Adrenal gland (tissue), 12 donors: Measurements from ENCODE around the gene NUP42. TPM values are rescaled to one million over a fixed set of nuclear protein-coding genes. Genes with fewer than 3 reads are reported as not detected.

Source experiments
- DNase-seq, 7 donors: peaks; one replicate each; pipeline ENCODE4 v3.0.0-alpha.2; 2019 to 2020
- H3K27ac ChIP-seq, 5 donors: fragments of 200-600 bp; sonication (generic) in 4 of 5; 1 replicate in 3 of 5; 2 replicates in 2 of 5; pipeline versions ENCODE4 v1.5.1 to v1.8.0; 2016 to 2020; ENCODE audit warnings: mild to moderate bottlenecking in 1 of 5
- H3K27me3 ChIP-seq: fragments of 200-600 bp; 2 replicates; pipeline ENCODE4 v1.8.0; 2021
- H3K36me3 ChIP-seq, 2 donors: fragments of 200-600 bp; replicated peaks in 1 of 2; 1 replicate in 1 of 2; 2 replicates in 1 of 2; pipeline versions ENCODE4 v1.5.1 to v1.8.0; 2018 to 2022
- H3K4me1 ChIP-seq, 2 donors: fragments of 200-600 bp; replicated peaks in 1 of 2; 1 replicate in 1 of 2; 2 replicates in 1 of 2; pipeline versions ENCODE4 v1.5.1 to v1.8.0; 2018 to 2021
- H3K4me3 ChIP-seq, 4 donors: fragments of 200-600 bp; sonication (generic) in 3 of 4; one replicate each; pipeline ENCODE4 v1.5.1; 2016 to 2018
- H3K9me3 ChIP-seq, 3 donors: fragments of 200-600 bp; sonication (generic) in 1 of 3; replicated peaks in 1 of 3; 1 replicate in 2 of 3; 2 replicates in 1 of 3; pipeline versions ENCODE4 v1.5.1 to v1.8.0; 2016 to 2021
- POLR2A ChIP-seq, 2 donors: fragments of 450-650 bp; IDR thresholded peaks; one replicate each; pipeline ENCODE4 v1.6.1; 2017; ENCODE audit warnings: antibody characterized with exemption in 2 of 2, mild to moderate bottlenecking in 2 of 2, moderate library complexity in 1 of 2
- WGBS, 4 donors: extraction: QIAGEN DNeasy Blood & Tissue Kit in 2 of 4; methylation state at CpG; one replicate each; pipeline versions ENCODE4 v1.1.5 to v1.1.7; 2013 to 2017; 5-methylcytosine and 5-hydroxymethylcytosine counted together
- intact Hi-C, 2 donors: fragments of 100-400 bp; cut with DNase I; formaldehyde crosslinking; loops; one replicate each; pipeline versions ENCODE4 v1.14.1 to v1.15.0; 2022 to 2023
- polyA plus RNA-seq, 3 donors: library from polyadenylated mRNA; stranded (reverse); fragments of 200-250 nt in 2 of 3; fragments of 350-450 nt in 1 of 3; fragmentation: Illumina TruSeq in 1 of 3; extraction: RNeasy Lipid Tissue Mini Kit (QIAGEN cat#74804) in 1 of 3; gene quantifications; one replicate each; pipeline ENCODE4 v1.2.3, GENCODE V29; 2013 to 2014
- total RNA-seq, 9 donors: library from RNA; depleted of rRNA in 4 of 9; stranded (reverse); fragments of >200 nt in 4 of 9; fragments of 120-200 nt in 1 of 9; fragmentation: NEBNext Ultra II Directional in 1 of 9; extraction: Animal tissue kit (Norgen Biotek cat#: 25700) in 1 of 9; gene quantifications; one replicate each; pipeline versions ENCODE4 v1.1.0 to v1.2.4, GENCODE V29; 2013 to 2023
- TF ChIP-seq, protein P1 (sequence below), 6 experiments: fragments of 450-650 bp in 4 of 6; fragments of 200-600 bp in 2 of 6; sonication (generic) in 1 of 6; IDR thresholded peaks; 1 replicate in 5 of 6; 2 replicates in 1 of 6; pipeline versions ENCODE4 v1.5.1 to v1.8.0; 2016 to 2021; ENCODE audit warnings: antibody characterized with exemption in 6 of 6, mild to moderate bottlenecking in 2 of 6, moderate library complexity in 1 of 6
- donor health status: healthy with polysubstance abuse.
- donor health status: Bipolar disorder and iron deficiency.
- donor health status: DM: yes; HTN: yes; CAD: no.
- donor health status: DM: no; HTN: no; CAD: no.
- donor health status: DM: no; HTN: no; CAD: no.
- donor health status: DM: yes; HTN: yes; CAD: no.

NUP42 gene
- total and polyA plus RNA-seq, 12 donors, result 20.6 to 56.2 (median 32.7) TPM

DNA sequence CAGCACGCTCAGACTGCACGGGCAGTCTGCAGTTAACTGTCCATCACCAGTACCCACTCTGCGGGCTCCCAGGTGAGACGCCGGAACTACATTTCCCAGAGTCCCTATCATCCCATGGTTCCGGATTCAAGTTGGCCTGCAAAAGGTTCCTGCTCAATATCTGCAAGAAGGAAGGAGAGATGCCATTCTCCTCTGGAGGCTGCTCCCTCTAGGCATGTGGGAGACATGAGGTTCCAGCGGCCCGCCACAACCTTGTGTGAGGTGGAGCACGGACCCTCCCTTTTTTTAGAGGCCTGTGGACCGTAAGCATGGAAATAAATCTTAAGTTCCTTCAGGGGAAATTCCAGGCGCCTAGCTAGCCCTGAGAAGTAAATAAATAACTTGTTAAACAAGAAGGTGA lies 29.7 kb downstream of the NUP42 start:
- intact Hi-C loops, result no loop called here
- WGBS, 4 donors, result 71 to 77% (median 72%) methylated on average over 7 to 11 of the region's 11 CpGs
- no peaks in the 10 kb centered on the region for H3K36me3 ChIP-seq
- no peak overlapping the region for H3K27ac ChIP-seq
- H3K27me3 ChIP-seq, result no peaks in the 10 kb centered on the region
- no peak for DNase-seq
- TF ChIP-seq, protein P1, sequence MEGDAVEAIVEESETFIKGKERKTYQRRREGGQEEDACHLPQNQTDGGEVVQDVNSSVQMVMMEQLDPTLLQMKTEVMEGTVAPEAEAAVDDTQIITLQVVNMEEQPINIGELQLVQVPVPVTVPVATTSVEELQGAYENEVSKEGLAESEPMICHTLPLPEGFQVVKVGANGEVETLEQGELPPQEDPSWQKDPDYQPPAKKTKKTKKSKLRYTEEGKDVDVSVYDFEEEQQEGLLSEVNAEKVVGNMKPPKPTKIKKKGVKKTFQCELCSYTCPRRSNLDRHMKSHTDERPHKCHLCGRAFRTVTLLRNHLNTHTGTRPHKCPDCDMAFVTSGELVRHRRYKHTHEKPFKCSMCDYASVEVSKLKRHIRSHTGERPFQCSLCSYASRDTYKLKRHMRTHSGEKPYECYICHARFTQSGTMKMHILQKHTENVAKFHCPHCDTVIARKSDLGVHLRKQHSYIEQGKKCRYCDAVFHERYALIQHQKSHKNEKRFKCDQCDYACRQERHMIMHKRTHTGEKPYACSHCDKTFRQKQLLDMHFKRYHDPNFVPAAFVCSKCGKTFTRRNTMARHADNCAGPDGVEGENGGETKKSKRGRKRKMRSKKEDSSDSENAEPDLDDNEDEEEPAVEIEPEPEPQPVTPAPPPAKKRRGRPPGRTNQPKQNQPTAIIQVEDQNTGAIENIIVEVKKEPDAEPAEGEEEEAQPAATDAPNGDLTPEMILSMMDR (IDR thresholded peaks at IDR 0.05), result no peak
- no peak for TF ChIP-seq POLR2A (IDR thresholded peaks at IDR 0.05)
- peaks cover 0 to 4% of the 10 kb centered on the region in 2 donors for H3K4me1 ChIP-seq
- no peaks in the 10 kb centered on the region for H3K9me3 ChIP-seq
- no peak overlapping the region for H3K4me3 ChIP-seq

- H3K36me3 ChIP-seq, result no peaks in the 10 kb centered on the region
- WGBS, 4 donors, result 78 to 91% (median 83%) methylated on average over 2 of the region's 2 CpGs
- no peak for DNase-seq
- no peak overlapping the region for H3K4me3 ChIP-seq
- TF ChIP-seq POLR2A (IDR thresholded peaks at IDR 0.05), result no peak
- TF ChIP-seq, protein P1 (IDR thresholded peaks at IDR 0.05), result no peak
- no peaks in the 10 kb centered on the region for H3K27me3 ChIP-seq
- intact Hi-C loops, result no loop called here
- H3K9me3 ChIP-seq, result no peaks in the 10 kb centered on the region
- H3K27ac ChIP-seq, result no peak overlapping the region
- H3K4me1 ChIP-seq, result peaks cover 0 to 4% of the 10 kb centered on the region in 2 donors
These were observed 30.5 kb downstream of the NUP42 start for GRCh38 chr7:23212395-23212794.

DNA sequence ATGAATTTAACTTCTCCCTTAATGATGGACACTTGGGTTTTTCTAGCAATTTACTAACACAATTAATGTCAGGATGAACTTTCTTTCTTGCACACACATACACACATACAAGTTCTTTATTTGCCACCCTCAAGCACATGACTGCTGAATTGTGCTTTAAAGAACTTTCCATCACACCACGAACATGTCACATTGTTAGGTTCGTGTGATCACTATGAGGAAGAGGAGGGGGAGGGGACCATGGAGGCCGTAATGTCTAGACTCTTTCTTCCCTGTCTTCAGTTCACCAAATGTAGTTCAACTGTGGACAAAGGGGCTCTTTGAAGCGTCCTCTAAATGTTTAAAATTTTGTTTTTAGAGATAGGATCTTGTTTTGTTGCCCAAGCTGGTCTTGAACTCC lies 31.0 kb downstream of the NUP42 start:
- H3K27ac ChIP-seq, result no peak overlapping the region
- H3K4me3 ChIP-seq, result no peak overlapping the region
- TF ChIP-seq POLR2A (IDR thresholded peaks at IDR 0.05), result no peak
- TF ChIP-seq, protein P1 (IDR thresholded peaks at IDR 0.05), result no peak
- peak in 1 of 7 donors; percentile 10 for DNase-seq
- no peaks in the 10 kb centered on the region for H3K36me3 ChIP-seq
- no peaks in the 10 kb centered on the region for H3K9me3 ChIP-seq
- WGBS, 4 donors, result 65 to 88% (median 77%) methylated on average over 4 of the region's 4 CpGs
- peaks cover 0 to 4% of the 10 kb centered on the region in 2 donors for H3K4me1 ChIP-seq
- intact Hi-C loops, result no loop called here
- no peaks in the 10 kb centered on the region for H3K27me3 ChIP-seq

GRCh38 chr7:23213755-23214154 lies 31.9 kb downstream of the NUP42 start:
- Histone ChIP-seq H3K27me3 (no peaks in the 10 kb centered on the region), H3K36me3 (no peaks in the 10 kb centered on the region), H3K9me3 (no peaks in the 10 kb centered on the region), H3K4me3 (no peak overlapping the region), H3K27ac (no peak overlapping the region), H3K4me1 (no peaks in the 10 kb centered on the region)
- 95 to 97% (median 96%) methylated on average over 10 to 11 of the region's 11 CpGs for WGBS, 4 donors
- DNase-seq, result no peak
- intact Hi-C loops, result no loop called here
- TF ChIP-seq, protein P1 (IDR thresholded peaks at IDR 0.05), result no peak
- no peak for TF ChIP-seq POLR2A (IDR thresholded peaks at IDR 0.05)
